ENCODE measurements around the gene RNASEH2A.

DNA sequence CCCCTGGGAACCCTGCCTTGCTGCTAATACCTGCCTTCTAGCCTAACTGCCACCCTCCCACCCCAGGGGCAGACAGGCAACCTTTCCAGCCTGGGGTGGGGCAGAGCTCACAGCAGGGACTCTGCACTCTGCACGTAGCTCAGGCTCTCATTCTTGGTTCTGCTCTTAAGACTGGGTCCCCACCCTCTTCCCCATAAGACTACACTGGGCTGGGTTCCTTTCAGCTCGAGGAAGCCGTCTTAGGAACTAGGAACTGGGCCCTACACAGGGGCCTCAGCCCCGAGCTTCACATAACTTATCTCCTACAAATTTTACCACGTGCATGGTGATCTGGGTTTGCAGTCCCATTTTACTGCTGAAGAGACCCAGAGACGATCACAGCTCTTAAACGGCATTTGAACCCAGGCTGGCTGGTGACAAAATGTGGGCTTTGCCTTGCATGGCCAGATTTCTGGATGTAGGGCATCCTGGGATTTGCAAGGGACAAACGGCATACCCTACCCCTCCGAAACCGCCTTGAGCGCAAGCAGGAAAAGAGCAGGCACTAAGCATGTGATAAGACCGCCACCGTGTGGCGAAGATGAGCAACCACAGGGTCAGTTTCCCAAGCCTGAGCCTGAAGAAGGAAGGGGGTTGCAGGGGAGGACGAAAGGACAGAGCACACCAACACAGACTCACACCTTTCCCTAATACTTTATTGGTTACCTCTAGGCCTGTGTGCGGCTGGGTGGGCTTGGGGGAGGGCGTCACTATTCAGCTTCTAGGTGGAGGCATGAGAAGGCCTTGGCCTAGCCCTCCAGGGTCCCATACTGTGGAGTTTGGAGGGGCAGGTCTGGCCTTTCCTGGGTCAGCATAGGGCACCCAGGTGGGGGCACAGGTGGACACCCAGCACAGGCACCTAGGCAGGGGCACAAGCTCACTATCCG is 10.0 kb upstream of the RNASEH2A start:
- TF ChIP-seq, protein P1, sequence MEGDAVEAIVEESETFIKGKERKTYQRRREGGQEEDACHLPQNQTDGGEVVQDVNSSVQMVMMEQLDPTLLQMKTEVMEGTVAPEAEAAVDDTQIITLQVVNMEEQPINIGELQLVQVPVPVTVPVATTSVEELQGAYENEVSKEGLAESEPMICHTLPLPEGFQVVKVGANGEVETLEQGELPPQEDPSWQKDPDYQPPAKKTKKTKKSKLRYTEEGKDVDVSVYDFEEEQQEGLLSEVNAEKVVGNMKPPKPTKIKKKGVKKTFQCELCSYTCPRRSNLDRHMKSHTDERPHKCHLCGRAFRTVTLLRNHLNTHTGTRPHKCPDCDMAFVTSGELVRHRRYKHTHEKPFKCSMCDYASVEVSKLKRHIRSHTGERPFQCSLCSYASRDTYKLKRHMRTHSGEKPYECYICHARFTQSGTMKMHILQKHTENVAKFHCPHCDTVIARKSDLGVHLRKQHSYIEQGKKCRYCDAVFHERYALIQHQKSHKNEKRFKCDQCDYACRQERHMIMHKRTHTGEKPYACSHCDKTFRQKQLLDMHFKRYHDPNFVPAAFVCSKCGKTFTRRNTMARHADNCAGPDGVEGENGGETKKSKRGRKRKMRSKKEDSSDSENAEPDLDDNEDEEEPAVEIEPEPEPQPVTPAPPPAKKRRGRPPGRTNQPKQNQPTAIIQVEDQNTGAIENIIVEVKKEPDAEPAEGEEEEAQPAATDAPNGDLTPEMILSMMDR (IDR thresholded peaks at IDR 0.05; ENCODE audit: low read depth, low read length), result peak; percentile 98
- TF ChIP-seq EZH2phosphoT487 (IDR thresholded peaks at IDR 0.05; ENCODE audit: low read depth), result no peak

Data from OCI-LY3 (cell line).